GM12878 (cell line): ENCODE data around the gene CAPSL.

Experiments used
- CHD4 ChIP-seq: fragments of 200-600 bp; sonication (generic); IDR thresholded peaks from 2 replicates; pipeline ENCODE4 v1.6.1; 2016; ENCODE audit warnings: mild to moderate bottlenecking
- CTCF ChIP-seq, 3 experiments: IDR thresholded peaks in 2 of 3; conservative IDR thresholded peaks in 1 of 3; 2 replicates each; pipeline ENCODE4 v1.5.1; 2011; ENCODE audit warnings: low read depth in 3 of 3, low read length in 3 of 3, mild to moderate bottlenecking in 3 of 3, control low read depth in 2 of 3, moderate library complexity in 2 of 3, inconsistent platforms in 1 of 3, mixed read lengths in 1 of 3; ENCODE audit not compliant: control insufficient read depth in 2 of 3, insufficient read depth in 1 of 3; ENCODE audit errors: extremely low read depth in 1 of 3
- EP300 ChIP-seq, 2 experiments: fragments of 150-350 bp in 1 of 2; IDR thresholded peaks; 2 replicates each; pipeline ENCODE4 v1.6.1; 2011 to 2012; ENCODE audit warnings: low read depth in 2 of 2, low read length in 2 of 2, borderline replicate concordance in 1 of 2, improper control_type of control experiment in 1 of 2, inconsistent platforms in 1 of 2; ENCODE audit not compliant: control insufficient read depth in 1 of 2
- POLR2A ChIP-seq: IDR thresholded peaks from 2 replicates; pipeline ENCODE4 v1.6.1; 2011; ENCODE audit warnings: low read depth, mild to moderate bottlenecking, low read length
- POLR2AphosphoS5 ChIP-seq: IDR thresholded peaks from 2 replicates; pipeline ENCODE4 v1.6.1; 2011; ENCODE audit warnings: mild to moderate bottlenecking, low read length, inconsistent platforms
- RAD21 ChIP-seq: IDR thresholded peaks from 2 replicates; pipeline ENCODE4 v1.6.1; 2011; ENCODE audit warnings: mild to moderate bottlenecking, low read depth, low read length, moderate library complexity; ENCODE audit not compliant: insufficient read depth
- RBBP5 ChIP-seq: fragments of 200-600 bp; sonication (generic); conservative IDR thresholded peaks from 2 replicates; pipeline ENCODE4 v1.6.1; 2016
- SIN3A ChIP-seq: IDR thresholded peaks from 2 replicates; pipeline ENCODE4 v1.6.1; 2012; ENCODE audit warnings: low read depth, low read length, improper control_type of control experiment
- STAT3 ChIP-seq: IDR thresholded peaks from 2 replicates; pipeline ENCODE4 v1.6.1; 2011; ENCODE audit warnings: low read depth, low read length, improper control_type of control experiment
- SUZ12 ChIP-seq: fragments of 200-600 bp; sonication (generic); IDR thresholded peaks from one replicate; pipeline ENCODE4 v1.6.1; 2018; ENCODE audit warnings: antibody characterized with exemption, mild to moderate bottlenecking; ENCODE audit not compliant: unreplicated experiment
- TF ChIP-seq, protein P1 (sequence below): IDR thresholded peaks from 2 replicates; pipeline ENCODE4 v1.6.1; 2012; ENCODE audit warnings: low read depth, low read length, improper control_type of control experiment

- TF ChIP-seq EP300 (IDR thresholded peaks at IDR 0.05; ENCODE audit: borderline replicate concordance in 1 of 2, control insufficient read depth in 1 of 2, low read depth in 2 of 2, low read length in 2 of 2), result no peak
- TF ChIP-seq CTCF (IDR thresholded peaks at IDR 0.05 in 2 of 3, conservative IDR thresholded peaks at IDR 0.05 in 1 of 3; ENCODE audit: control insufficient read depth in 2 of 3, extremely low read depth in 1 of 3, insufficient read depth in 1 of 3, low read depth in 3 of 3, low read length in 3 of 3), result no peak
- TF ChIP-seq SUZ12, result no peak
- no peak for TF ChIP-seq RAD21
- TF ChIP-seq, protein P1, sequence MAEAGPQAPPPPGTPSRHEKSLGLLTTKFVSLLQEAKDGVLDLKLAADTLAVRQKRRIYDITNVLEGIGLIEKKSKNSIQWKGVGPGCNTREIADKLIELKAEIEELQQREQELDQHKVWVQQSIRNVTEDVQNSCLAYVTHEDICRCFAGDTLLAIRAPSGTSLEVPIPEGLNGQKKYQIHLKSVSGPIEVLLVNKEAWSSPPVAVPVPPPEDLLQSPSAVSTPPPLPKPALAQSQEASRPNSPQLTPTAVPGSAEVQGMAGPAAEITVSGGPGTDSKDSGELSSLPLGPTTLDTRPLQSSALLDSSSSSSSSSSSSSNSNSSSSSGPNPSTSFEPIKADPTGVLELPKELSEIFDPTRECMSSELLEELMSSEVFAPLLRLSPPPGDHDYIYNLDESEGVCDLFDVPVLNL, result no peak
- no peak for TF ChIP-seq POLR2AphosphoS5
- no peak for TF ChIP-seq POLR2A
- no peak for TF ChIP-seq SIN3A
- no peak for TF ChIP-seq STAT3
- TF ChIP-seq CHD4, result no peak
- no peak for TF ChIP-seq RBBP5
Observed at GRCh38 chr5:35956429-35956828, 18.0 kb upstream of the CAPSL start.
